Stomach (tissue), 4 donors: Measurements from ENCODE around the gene VAMP5.

Source experiments
- EP300 ChIP-seq: sonication (generic); formaldehyde crosslinking; IDR thresholded peaks from one replicate; pipeline ENCODE4 v1.6.1; 2017; ENCODE audit warnings: antibody characterized with exemption
- POLR2A ChIP-seq, 4 donors: fragments of 450-650 bp; IDR thresholded peaks; one replicate each; pipeline ENCODE4 v1.6.1; 2016; ENCODE audit warnings: antibody characterized with exemption in 4 of 4, control low read depth in 2 of 4, mild to moderate bottlenecking in 1 of 4, moderate library complexity in 1 of 4

GRCh38 chr2:85611705-85612587, 27.7 kb downstream of the VAMP5 start, which contains the start of gene C2orf68:
- TF ChIP-seq EP300 (no peak), POLR2A (IDR thresholded peaks at IDR 0.05) (peak in 1 of 4 donors; percentile 16)
